GM19455 (cell line): ENCODE measurements around the gene DERL3.
A peak's percentile ranks its signal among the peaks of the same experiment; 100 is the strongest.

Experiments
- ATAC-seq: cut with Tn5 transposase; IDR thresholded peaks from one replicate; pipeline ENCODE4 v1.9.1; 2021; ENCODE audit not compliant: unreplicated experiment

The DERL3 gene

GRCh38 chr22:23806837-23807236 is 32.0 kb downstream of the DERL3 start:
- no peak for ATAC-seq

- ATAC-seq = no peak
Measured at GRCh38 chr22:23804781-23805291, 34.0 kb downstream of the DERL3 start.

GRCh38 chr22:23803001-23803819 is 35.6 kb downstream of the DERL3 start:
- no peak for ATAC-seq

GRCh38 chr22:23801886-23802377 is 36.9 kb downstream of the DERL3 start:
- ATAC-seq = no peak

DNA sequence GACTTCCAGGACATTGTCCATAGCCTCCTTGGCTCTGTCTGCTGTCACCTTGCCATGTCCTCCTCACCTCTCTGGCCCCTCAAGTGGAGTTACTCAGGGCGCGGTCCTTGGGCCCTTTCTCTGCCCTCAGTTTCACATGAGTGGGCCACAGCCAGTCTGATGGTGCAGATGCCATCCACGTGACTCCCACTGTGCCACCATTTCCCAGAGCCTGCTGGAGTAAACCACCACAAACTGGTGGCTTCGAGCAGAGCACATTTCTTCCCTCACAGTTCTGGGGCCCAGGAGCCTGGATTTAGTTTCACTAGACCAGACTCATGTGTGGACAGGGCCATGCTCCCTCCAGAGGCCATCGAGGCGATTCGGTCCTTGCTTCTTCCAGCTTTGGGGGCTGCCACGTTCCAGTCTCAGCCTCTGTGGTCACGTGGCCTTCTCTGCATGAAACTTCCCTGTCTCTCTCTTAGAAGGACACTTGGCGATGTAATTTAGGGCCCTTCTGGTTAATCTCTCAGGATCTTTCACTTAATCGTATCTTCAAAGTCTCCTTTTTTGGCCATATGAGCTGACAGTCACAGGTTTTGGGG is 37.5 kb downstream of the DERL3 start:
- ATAC-seq = no peak

- no peak for ATAC-seq
Measured at GRCh38 chr22:23800297-23801237, 38.2 kb downstream of the DERL3 start.

- ATAC-seq = no peak
Measured at GRCh38 chr22:23796461-23796860, 42.3 kb downstream of the DERL3 start.

DNA sequence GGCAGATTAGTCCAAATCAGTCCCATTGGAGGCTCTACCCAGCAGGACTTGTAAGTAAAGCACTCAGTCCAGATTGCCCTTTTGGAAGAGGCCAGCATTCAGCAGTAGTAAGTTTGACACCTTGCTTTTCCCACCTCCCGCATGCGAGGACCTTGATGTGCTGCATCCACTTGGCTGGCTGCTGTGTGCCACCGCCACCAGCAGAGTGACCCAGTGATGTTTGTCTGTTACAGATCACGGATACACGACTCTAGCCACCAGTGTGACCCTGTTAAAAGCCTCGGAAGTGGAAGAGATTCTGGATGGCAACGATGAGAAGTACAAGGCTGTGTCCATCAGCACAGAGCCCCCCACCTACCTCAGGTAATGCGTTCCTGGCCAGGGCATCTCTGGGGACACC is 45.5 kb downstream of the DERL3 start:
- no peak for ATAC-seq

DNA sequence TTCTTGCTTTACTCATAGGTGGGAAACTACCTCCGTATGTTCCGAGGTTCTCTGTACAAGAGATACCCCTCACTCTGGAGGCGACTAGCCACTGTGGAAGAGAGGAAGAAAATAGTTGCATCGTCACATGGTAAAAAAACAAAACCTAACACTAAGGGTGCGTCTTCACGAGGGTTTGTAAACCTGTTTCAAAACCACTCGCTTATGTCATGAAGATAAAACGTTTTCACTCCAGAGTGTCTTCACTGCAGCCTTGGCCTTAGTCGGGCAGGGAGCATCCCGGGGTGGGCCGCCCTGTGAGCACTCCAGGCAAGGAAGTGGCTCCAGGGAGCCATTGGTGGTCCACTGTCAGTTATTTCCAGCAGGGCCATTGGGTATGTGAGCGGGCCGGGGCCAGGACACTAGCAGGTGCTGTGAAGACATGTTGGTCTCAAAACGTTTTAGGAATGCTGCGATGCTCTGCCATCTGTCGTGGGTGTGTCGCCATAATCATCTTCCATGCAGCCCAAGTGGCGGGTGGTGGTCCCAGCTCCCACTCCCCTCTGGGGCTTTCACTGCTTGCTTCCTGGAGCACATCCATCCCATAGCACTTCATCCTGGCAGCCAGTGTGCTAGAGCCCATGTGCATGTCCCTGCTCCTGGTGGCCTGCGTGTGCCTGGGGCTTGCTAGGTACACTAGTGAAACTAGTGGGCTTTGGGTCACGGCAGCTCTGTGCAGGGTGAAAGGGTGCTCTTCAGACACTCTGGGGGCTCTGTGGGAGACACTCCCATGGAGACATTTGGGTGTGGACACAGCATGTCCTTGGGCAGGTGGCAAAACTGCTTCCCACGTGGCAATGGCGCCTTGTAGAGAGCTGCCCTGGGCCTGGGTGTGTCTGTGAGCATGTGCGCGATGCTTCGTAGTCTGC is 46.8 kb downstream of the DERL3 start:
- ATAC-seq = no peak

DNA sequence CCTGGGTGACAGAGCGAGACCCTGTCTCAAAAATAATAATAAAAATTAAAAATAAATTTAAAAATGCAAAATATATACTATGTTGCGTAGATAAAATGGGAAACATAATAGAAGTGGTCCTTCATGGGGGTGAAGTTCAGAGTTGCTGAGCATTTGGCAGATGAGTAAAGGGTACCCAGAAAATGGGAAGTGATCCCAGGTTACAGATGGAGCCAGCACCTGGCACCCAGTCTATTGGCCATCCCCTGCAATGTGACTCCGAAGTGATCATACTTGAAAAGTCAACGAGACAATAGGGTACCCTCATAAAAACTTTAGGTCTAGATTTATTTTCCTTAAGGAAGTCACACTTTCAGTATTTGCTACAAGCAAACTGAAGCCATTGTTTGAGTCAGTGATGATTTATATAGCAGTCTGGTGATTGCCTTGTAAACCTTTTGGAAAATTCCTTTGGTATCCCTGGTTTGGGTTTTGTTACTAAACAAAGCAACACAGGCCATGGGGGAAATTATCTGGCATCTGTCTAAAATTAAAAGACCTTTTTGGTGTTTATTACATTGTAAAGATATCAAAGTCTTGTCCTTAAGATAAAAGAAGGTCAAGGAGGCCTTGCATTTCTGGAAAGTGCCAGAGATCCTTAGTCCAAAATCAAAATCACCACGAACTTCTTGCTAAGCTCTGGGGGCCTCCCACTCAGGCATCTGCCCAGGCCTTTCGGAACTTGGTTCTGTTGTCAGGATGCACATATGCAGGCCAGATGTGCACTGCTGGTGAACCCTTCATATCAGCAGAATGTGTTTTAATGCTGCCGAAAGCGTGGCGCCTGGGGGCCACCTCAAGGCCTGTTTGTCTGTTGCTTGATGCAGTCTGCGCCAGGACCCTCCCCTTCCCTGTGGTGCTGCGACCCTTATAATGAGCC is 47.7 kb downstream of the DERL3 start:
- ATAC-seq = no peak

- no peak for ATAC-seq
Measured at GRCh38 chr22:23789638-23790037, 49.2 kb downstream of the DERL3 start.

- no peak for ATAC-seq
Measured at GRCh38 chr22:23789121-23789520, 49.7 kb downstream of the DERL3 start.

- ATAC-seq = no peak
Measured at GRCh38 chr22:23787910-23788309, 50.9 kb downstream of the DERL3 start.

- no peak for ATAC-seq
Measured at GRCh38 chr22:23787600-23787896, 51.3 kb downstream of the DERL3 start.

GRCh38 chr22:23786752-23787599 is 51.8 kb downstream of the DERL3 start, which contains the start of gene SMARCB1:
TSS of gene SMARCB1 (plus strand) at chr22:23786966. CDS start at chr22:23787170, 204 bp downstream.
- ATAC-seq = peak; percentile 59

DNA sequence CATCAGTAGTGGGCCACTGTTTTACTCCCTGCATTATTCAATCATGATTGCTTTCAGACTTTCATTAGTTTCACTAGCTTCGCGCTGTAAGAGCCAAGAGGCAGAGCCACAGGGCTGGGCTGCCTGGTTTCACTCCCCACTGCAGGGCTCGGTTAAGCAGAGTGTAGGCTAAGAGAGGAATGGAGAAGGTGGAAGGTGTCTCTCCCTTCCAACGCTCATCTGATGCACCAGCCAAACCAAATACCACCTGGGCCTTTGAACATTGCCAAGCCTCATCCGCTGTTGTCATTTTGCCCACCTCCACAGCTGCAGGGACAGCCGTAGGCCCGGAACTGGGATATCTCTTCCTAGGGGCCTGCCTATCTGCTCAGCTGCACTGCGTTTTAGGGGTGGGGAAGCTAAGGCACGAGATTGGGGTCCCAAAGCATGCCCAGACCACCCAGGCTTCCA is 52.5 kb downstream of the DERL3 start:
- ATAC-seq = no peak
